ENCODE measurements around the gene CNTN1. TPM values are rescaled to one million over a fixed set of nuclear protein-coding genes. Genes with fewer than 3 reads are reported as not detected.

Gene CNTN1
- total and polyA plus RNA-seq, 2 of the 8 experiments (the other 6 are each of a cell fraction or from before 2014, with no cell fraction given): 7.2 to 21.8 TPM

DNA sequence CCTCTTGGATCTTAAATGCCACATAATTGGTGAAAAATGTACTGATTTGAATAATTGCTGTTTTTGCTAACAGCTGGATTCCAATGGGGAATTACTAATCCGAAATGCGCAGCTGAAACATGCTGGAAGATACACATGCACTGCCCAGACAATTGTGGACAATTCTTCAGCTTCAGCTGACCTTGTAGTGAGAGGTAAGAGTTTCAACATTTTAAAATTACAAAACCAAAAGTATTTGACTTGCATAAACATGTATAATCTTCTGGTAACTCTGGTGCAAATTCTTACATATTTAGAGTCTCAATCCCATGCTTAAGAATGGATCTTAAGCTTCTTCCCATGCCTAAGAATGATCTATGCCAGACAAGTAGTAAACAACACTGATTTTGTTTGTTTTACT is 266.8 kb downstream of the CNTN1 start (continued):
- TF ChIP-seq RFX5 (IDR thresholded peaks at IDR 0.05; ENCODE audit: borderline replicate concordance, low read depth, low read length) (no peak), CTBP2 (IDR thresholded peaks at IDR 0.05; ENCODE audit: borderline replicate concordance, insufficient read depth, insufficient read length, low read length) (no peak)
- TF ChIP-seq, protein P1, sequence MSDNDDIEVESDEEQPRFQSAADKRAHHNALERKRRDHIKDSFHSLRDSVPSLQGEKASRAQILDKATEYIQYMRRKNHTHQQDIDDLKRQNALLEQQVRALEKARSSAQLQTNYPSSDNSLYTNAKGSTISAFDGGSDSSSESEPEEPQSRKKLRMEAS (IDR thresholded peaks at IDR 0.05): no peak

Data from H1 (cell line).